Erythroblast (primary cell): ENCODE data around the gene ZSCAN23.

Experiments used
- GATA1 ChIP-seq: IDR thresholded peaks from 2 replicates; pipeline ENCODE4 v1.6.1; 2011; ENCODE audit warnings: low read depth, mild to moderate bottlenecking, control low read depth, low read length, moderate library complexity
- POLR2A ChIP-seq: IDR thresholded peaks from 2 replicates; pipeline ENCODE4 v1.6.1; 2011; ENCODE audit warnings: mild to moderate bottlenecking, low read length

GRCh38 chr6:28399350-28400121 is 43.8 kb downstream of the ZSCAN23 start, which contains the start of gene ZSCAN12:
- TF ChIP-seq POLR2A (peak; percentile 73), GATA1 (no peak)
